ENCODE results near the gene SPIRE1. TPM values are rescaled to one million over a fixed set of nuclear protein-coding genes. Genes with fewer than 3 reads are reported as not detected.

Gene SPIRE1
- total and polyA plus RNA-seq, 2 of the 4 experiments (the other 2 are of a cell fraction) = 11.6 to 31.4 TPM

GRCh38 chr18:12434541-12434929, 223.4 kb downstream of the SPIRE1 start:
- no peak overlapping the region for H2AK9ac ChIP-seq (replicated peaks; ENCODE audit: low read depth, low read length, poor library complexity)
- TF ChIP-seq CEBPB (IDR thresholded peaks at IDR 0.05; ENCODE audit: low read depth, low read length) = no peak
- TF ChIP-seq RFX5 (IDR thresholded peaks at IDR 0.05; ENCODE audit: low read depth, low read length) = no peak
- TF ChIP-seq FOS (IDR thresholded peaks at IDR 0.05; ENCODE audit: low read depth, low read length) = no peak
- no peak for TF ChIP-seq USF2 (IDR thresholded peaks at IDR 0.05; ENCODE audit: low read depth, low read length)
- TF ChIP-seq MXI1 (IDR thresholded peaks at IDR 0.05; ENCODE audit: borderline replicate concordance, low read depth, low read length) = no peak
- TF ChIP-seq MAFK (IDR thresholded peaks at IDR 0.05; ENCODE audit: low read depth, low read length) = no peak
- TF ChIP-seq MAZ (IDR thresholded peaks at IDR 0.05; ENCODE audit: borderline replicate concordance, low read depth, low read length) = no peak
- TF ChIP-seq, protein P1, sequence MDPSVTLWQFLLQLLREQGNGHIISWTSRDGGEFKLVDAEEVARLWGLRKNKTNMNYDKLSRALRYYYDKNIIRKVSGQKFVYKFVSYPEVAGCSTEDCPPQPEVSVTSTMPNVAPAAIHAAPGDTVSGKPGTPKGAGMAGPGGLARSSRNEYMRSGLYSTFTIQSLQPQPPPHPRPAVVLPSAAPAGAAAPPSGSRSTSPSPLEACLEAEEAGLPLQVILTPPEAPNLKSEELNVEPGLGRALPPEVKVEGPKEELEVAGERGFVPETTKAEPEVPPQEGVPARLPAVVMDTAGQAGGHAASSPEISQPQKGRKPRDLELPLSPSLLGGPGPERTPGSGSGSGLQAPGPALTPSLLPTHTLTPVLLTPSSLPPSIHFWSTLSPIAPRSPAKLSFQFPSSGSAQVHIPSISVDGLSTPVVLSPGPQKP (IDR thresholded peaks at IDR 0.05; ENCODE audit: borderline replicate concordance, low read depth, low read length) = no peak
- TF ChIP-seq POLR2A (IDR thresholded peaks at IDR 0.05; ENCODE audit: low read depth, low read length) = no peak
- TF ChIP-seq BHLHE40 (IDR thresholded peaks at IDR 0.05; ENCODE audit: low read depth, low read length) = no peak
- no peak for TF ChIP-seq RCOR1 (IDR thresholded peaks at IDR 0.05; ENCODE audit: insufficient replicate concordance, low read length)
- no peak for TF ChIP-seq RAD21 (IDR thresholded peaks at IDR 0.05; ENCODE audit: low read length)
- TF ChIP-seq CHD1 (IDR thresholded peaks at IDR 0.05; ENCODE audit: low read depth, low read length) = no peak
- dilution Hi-C loops (cut with HindIII; ENCODE audit: low sequenced_read_pairs, unreplicated experiment) (loop anchor here (25.0 kb wide), 1 partner anchor 353 kb away; no protein-coding TSS in a partner anchor), intact Hi-C loops (cut with micrococcal nuclease) (no loop called here), in situ Hi-C loops (cut with MboI; ENCODE audit: low sequenced_read_pairs) (loop anchor here (10.0 kb wide), 1 partner anchor 60 kb away; the partner anchor contains the start of gene AFG3L2)
- no peak overlapping the region for H3K18ac ChIP-seq (ENCODE audit: low read depth, low read length)
- no peak overlapping the region for H3K56ac ChIP-seq (ENCODE audit: extremely low read depth, insufficient read depth, low read length)
- no peak overlapping the region for H4K5ac ChIP-seq (ENCODE audit: low read depth, low read length)
- ChIA-PET CTCF (no interaction called here), POLR2A (ENCODE audit: unreplicated experiment) (no interaction called here)
- no peak overlapping the region for H4K8ac ChIP-seq (ENCODE audit: low read depth in 2 of 2, low read length in 2 of 2)
- H3K27me3 ChIP-seq (ENCODE audit: control insufficient read depth, insufficient read depth, low read length) = no peaks in the 10 kb centered on the region
- no peaks in the 10 kb centered on the region for H4K20me1 ChIP-seq (ENCODE audit: insufficient read depth, low read length)
- no peak overlapping the region for H2BK15ac ChIP-seq (ENCODE audit: low read depth, low read length)
- no peaks in the 10 kb centered on the region for H3K9me3 ChIP-seq (ENCODE audit: control insufficient read depth, insufficient read depth, low read length)
- H3K9me1 ChIP-seq (ENCODE audit: insufficient read depth, low read length) = peaks cover 13% of the 10 kb centered on the region
- H3K9ac ChIP-seq (ENCODE audit: low read depth, low read length) = no peak overlapping the region
- 98% methylated on average over 5 of the region's 14 CpGs; no CpG with 5 or more reads in 1 of the 2 experiments for WGBS, 2 experiments (ENCODE audit: extremely low coverage in 2 of 2, insufficient read length in 1 of 2)
- H4K91ac ChIP-seq (ENCODE audit: insufficient read depth, low read depth, low read length) = no peak overlapping the region
- H3K14ac ChIP-seq (replicated peaks; ENCODE audit: low read depth, low read length) = no peak overlapping the region
- ATAC-seq (ENCODE audit: low read depth) (no peak), DNase-seq (no peak)
- no peak overlapping the region for H3K27ac ChIP-seq (ENCODE audit: insufficient read depth, low read length)
- no peak overlapping the region for H2BK20ac ChIP-seq (ENCODE audit: low read depth, low read length)
- H3K4ac ChIP-seq (ENCODE audit: low read depth, low read length) = no peak overlapping the region
- BruUV-seq (replicated peaks) = no TSS peak
- H2AFZ ChIP-seq (replicated peaks; ENCODE audit: low read length, poor library complexity) = no peak overlapping the region
- H2AK5ac ChIP-seq (ENCODE audit: low read depth, low read length) = no peak overlapping the region
- H3K79me1 ChIP-seq (ENCODE audit: low read depth in 1 of 2, low read length in 2 of 2) = peaks cover 0 to 4% of the 10 kb centered on the region in 2 experiments; a peak in 1 of 4 replicates
- no peak overlapping the region for H3K4me3 ChIP-seq (ENCODE audit: insufficient read depth, low read depth, low read length)
- no peaks in the 10 kb centered on the region for H3K4me1 ChIP-seq (ENCODE audit: control insufficient read depth, insufficient read depth, low read length)
- H3K23ac ChIP-seq (ENCODE audit: low read depth, low read length) = no peak overlapping the region
- H2BK120ac ChIP-seq (ENCODE audit: low read depth, low read length) = no peak overlapping the region
- no peak overlapping the region for H3K4me2 ChIP-seq (ENCODE audit: low read depth, low read length)
- peaks cover 14% of the 10 kb centered on the region for H3K36me3 ChIP-seq (ENCODE audit: control insufficient read depth, insufficient read depth, low read length)
- H2BK5ac ChIP-seq (ENCODE audit: low read depth, low read length, poor library complexity, severe bottlenecking) = no peak overlapping the region

All from IMR-90 (cell line).